ENCODE measurements around the gene LAMA3.

The LAMA3 gene

DNA sequence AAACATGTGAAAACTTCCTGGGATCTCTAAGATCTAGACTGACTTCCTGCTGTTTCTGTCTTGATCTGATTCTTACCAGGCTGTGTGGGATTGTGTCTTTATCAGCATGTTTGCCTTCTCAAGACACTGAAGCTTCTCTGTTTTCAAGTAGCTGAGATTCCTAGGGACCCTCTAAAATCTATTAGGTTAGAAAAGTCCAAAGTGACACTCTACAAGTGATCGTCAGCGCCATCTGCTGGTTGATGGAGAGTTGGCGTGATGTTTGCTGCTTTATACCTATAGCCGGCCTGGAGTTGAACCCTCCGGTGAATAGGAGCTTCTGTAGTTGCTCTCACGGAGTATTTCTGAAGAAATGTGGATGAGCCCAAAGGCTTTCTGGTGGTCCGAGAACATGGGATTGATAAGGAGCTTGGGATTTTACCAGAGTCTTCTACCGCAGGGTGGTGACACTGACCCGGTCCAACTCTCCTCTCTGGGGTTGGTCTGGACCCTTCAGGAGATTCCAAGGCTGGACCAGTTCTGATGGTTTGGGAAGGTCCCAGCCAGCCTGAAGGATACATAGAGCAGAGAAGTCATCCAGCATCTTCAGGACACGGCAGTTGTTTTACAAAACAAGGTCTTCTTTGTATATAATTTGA lies 229.3 kb downstream of the LAMA3 start:
- no peak overlapping the region for H3K4me3 ChIP-seq (ENCODE audit: low read length)
- peaks cover 2% of the 10 kb centered on the region; the same call in 1 of the 2 replicates for H3K4me1 ChIP-seq (ENCODE audit: insufficient read depth, low read length)
- no peaks in the 10 kb centered on the region for H3K9me3 ChIP-seq (ENCODE audit: insufficient read depth, low read depth, low read length)
- H3K27me3 ChIP-seq (ENCODE audit: insufficient read depth, low read length), result no peaks in the 10 kb centered on the region
- H3K9ac ChIP-seq (ENCODE audit: low read depth, low read length), result no peak overlapping the region
- H3K36me3 ChIP-seq (ENCODE audit: insufficient read depth, low read depth, low read length), result no peaks in the 10 kb centered on the region
- no peak overlapping the region for H3K27ac ChIP-seq (ENCODE audit: low read length)

DNA sequence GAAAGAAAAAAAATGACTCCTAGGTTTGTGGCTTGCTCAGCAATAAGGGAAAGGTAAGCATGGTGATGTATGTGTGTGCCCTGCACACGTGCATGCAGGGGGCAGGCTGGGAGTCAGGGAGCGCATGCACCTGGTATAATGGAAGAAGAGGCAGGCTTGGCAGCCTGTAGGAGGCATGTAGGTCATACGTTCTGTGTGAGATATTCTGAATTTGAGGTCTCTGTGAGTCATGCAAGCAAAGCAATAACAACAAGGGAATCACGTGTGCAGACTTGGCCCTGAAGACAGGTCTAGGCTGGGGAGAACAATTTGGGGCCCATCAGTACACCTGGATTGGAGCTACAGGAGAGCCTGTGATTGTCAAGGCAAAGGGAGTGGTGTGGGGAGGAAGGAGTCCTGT lies 230.8 kb downstream of the LAMA3 start:
- H3K4me1 ChIP-seq (ENCODE audit: insufficient read depth, low read length), result peaks cover 2% of the 10 kb centered on the region; the same call in 1 of the 2 replicates
- no peak overlapping the region for H3K9ac ChIP-seq (ENCODE audit: low read depth, low read length)
- H3K4me3 ChIP-seq (ENCODE audit: low read length), result no peak overlapping the region
- H3K27me3 ChIP-seq (ENCODE audit: insufficient read depth, low read length), result no peaks in the 10 kb centered on the region
- H3K27ac ChIP-seq (ENCODE audit: low read length), result no peak overlapping the region
- no peaks in the 10 kb centered on the region for H3K36me3 ChIP-seq (ENCODE audit: insufficient read depth, low read depth, low read length)
- H3K9me3 ChIP-seq (ENCODE audit: insufficient read depth, low read depth, low read length), result no peaks in the 10 kb centered on the region

DNA sequence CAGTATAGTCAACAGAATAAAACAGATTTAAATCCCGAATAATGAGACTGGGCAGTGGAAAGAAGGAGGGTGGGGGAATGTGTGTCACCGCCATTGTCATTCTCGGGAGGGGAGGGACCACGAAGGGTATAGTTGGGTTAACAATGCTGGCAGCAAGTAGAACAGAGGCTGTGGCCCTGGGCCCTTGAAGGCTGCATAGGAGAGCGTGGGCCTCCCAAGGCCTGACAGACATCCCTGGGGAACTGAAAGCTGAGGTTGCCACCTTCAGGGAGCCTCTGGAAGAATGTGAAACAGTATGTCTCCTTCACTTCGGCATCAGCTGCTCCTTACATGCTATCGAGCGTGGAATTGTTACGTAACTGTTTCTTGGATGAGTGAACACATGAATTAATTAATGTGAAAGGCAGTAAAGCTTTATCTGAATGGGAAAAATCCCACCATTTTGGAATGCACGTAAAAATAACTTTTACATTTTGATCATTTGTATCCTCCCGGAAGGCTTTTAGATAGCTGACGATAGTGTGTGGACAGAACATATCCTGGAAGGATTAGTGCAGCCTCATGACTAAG lies 232.5 kb downstream of the LAMA3 start:
- H3K27me3 ChIP-seq (ENCODE audit: insufficient read depth, low read length), result no peaks in the 10 kb centered on the region
- H3K4me3 ChIP-seq (ENCODE audit: low read length), result no peak overlapping the region
- no peaks in the 10 kb centered on the region for H3K36me3 ChIP-seq (ENCODE audit: insufficient read depth, low read depth, low read length)
- H3K9me3 ChIP-seq (ENCODE audit: insufficient read depth, low read depth, low read length), result no peaks in the 10 kb centered on the region
- H3K4me1 ChIP-seq (ENCODE audit: insufficient read depth, low read length), result peaks cover 2% of the 10 kb centered on the region; the same call in 1 of the 2 replicates
- H3K9ac ChIP-seq (ENCODE audit: low read depth, low read length), result no peak overlapping the region
- H3K27ac ChIP-seq (ENCODE audit: low read length), result no peak overlapping the region

DNA sequence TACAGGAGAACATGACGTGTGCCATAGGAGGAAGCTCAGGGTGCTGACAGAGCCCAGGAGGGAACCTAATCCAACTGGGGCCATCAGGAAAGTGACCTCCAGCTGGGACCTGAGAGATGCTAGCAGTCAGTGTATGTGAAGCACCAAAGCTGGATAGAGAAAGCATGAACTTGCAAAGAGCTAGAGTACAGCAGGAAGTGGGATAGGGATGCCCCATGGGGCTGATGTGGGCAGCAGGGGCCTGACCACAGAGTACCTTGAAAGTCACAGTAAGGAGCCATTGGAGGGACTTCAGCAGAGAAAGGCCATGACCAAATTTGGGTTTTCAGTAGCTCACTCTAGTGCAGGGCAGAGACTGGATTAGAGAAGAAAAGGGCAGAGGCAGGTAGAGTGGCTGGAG lies 233.7 kb downstream of the LAMA3 start:
- Histone ChIP-seq H3K36me3 (ENCODE audit: insufficient read depth, low read depth, low read length) (no peaks in the 10 kb centered on the region), H3K9me3 (ENCODE audit: insufficient read depth, low read depth, low read length) (no peaks in the 10 kb centered on the region), H3K27me3 (ENCODE audit: insufficient read depth, low read length) (no peaks in the 10 kb centered on the region), H3K4me3 (ENCODE audit: low read length) (no peak overlapping the region), H3K9ac (ENCODE audit: low read depth, low read length) (no peak overlapping the region), H3K27ac (ENCODE audit: low read length) (no peak overlapping the region), H3K4me1 (ENCODE audit: insufficient read depth, low read length) (peaks cover 2% of the 10 kb centered on the region; the same call in 1 of the 2 replicates)

DNA sequence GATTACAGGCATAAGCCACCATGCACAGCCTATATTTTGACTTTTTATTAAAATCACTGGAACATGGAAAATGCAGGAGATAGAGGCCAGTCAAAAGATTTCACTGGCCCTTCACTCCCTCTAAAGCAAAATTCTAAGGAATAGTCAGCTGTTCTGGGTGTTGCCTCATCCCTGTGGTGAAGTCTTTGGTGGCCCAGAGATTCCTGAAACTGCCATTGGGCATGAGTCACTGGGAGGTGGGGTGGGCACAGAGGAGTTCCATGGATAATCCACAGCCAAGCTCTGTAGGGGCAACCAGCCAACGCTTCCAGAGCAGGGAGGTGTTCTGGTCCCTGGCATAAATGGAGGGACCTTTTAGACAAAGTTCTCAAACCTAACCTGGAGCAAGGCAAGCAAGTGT lies 235.6 kb downstream of the LAMA3 start:
- H3K9ac ChIP-seq (ENCODE audit: low read depth, low read length), result no peak overlapping the region
- H3K9me3 ChIP-seq (ENCODE audit: insufficient read depth, low read depth, low read length), result no peaks in the 10 kb centered on the region
- no peaks in the 10 kb centered on the region for H3K4me1 ChIP-seq (ENCODE audit: insufficient read depth, low read length)
- no peak overlapping the region for H3K4me3 ChIP-seq (ENCODE audit: low read length)
- no peaks in the 10 kb centered on the region for H3K27me3 ChIP-seq (ENCODE audit: insufficient read depth, low read length)
- H3K36me3 ChIP-seq (ENCODE audit: insufficient read depth, low read depth, low read length), result no peaks in the 10 kb centered on the region
- H3K27ac ChIP-seq (ENCODE audit: low read length), result no peak overlapping the region

DNA sequence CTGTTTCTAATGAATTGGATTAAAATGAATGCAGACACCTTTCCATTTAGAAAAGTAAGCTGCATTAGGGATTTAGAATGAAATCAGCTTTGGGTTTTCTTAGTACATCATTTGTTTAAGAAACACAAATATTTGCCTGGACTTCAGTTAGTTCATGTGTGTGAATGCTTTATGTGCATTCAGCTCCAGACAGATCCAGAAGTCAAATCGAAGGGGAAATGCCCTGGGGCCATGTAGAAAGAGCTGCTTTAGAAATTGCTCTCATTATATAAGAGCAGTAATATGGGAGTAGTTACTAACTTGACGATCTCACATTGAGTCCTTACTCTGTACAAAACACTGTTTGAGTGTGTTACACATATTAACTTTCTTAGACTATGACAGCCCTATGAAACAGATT lies 237.3 kb downstream of the LAMA3 start:
- Histone ChIP-seq H3K4me1 (ENCODE audit: insufficient read depth, low read length) (no peaks in the 10 kb centered on the region), H3K9me3 (ENCODE audit: insufficient read depth, low read depth, low read length) (no peaks in the 10 kb centered on the region), H3K4me3 (ENCODE audit: low read length) (no peak overlapping the region), H3K36me3 (ENCODE audit: insufficient read depth, low read depth, low read length) (no peaks in the 10 kb centered on the region), H3K9ac (ENCODE audit: low read depth, low read length) (no peak overlapping the region), H3K27ac (ENCODE audit: low read length) (no peak overlapping the region), H3K27me3 (ENCODE audit: insufficient read depth, low read length) (no peaks in the 10 kb centered on the region)

DNA sequence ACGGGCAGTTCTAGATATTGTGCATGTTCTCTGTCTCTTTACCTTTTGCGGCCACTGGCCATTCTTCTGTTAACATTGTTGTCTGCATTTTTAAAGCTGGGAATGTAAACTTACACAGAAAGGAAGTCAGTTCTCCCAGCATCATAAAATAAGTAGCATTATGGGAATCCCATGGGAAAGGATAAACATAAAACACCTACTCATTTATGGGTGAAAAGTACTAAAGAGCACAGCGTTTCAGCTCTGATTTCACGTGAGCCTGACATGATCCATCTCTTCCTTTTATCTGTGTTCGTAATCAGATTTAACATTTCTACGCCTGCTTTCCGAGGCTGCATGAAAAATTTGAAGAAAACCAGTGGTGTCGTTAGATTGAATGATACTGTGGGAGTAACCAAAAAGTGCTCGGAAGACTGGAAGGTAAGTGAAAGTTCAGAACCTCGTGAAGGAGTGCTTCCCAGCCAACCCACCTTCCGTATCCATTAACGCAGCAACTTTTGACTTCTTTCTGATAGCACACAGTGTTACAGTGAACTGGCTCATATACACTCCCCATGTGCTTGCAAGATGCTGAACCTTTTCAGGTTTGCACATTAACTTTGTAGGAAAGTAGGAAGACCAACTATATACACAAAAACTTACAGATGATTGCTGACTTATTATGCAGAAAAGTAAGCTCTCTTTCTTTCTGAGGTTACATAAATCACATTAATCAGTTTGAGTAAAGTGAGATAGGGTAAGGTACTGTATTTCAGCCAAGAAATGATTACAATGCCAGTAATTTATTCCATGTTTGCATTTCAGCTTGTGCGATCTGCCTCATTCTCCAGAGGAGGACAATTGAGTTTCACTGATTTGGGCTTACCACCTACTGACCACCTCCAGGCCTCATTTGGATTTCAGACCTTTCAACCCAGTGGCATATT lies 238.8 kb downstream of the LAMA3 start:
- Histone ChIP-seq H3K27me3 (ENCODE audit: insufficient read depth, low read length) (no peaks in the 10 kb centered on the region), H3K9ac (ENCODE audit: low read depth, low read length) (no peak overlapping the region), H3K36me3 (ENCODE audit: insufficient read depth, low read depth, low read length) (no peaks in the 10 kb centered on the region), H3K4me3 (ENCODE audit: low read length) (no peak overlapping the region), H3K9me3 (ENCODE audit: insufficient read depth, low read depth, low read length) (no peaks in the 10 kb centered on the region), H3K4me1 (ENCODE audit: insufficient read depth, low read length) (no peaks in the 10 kb centered on the region), H3K27ac (ENCODE audit: low read length) (no peak overlapping the region)

DNA sequence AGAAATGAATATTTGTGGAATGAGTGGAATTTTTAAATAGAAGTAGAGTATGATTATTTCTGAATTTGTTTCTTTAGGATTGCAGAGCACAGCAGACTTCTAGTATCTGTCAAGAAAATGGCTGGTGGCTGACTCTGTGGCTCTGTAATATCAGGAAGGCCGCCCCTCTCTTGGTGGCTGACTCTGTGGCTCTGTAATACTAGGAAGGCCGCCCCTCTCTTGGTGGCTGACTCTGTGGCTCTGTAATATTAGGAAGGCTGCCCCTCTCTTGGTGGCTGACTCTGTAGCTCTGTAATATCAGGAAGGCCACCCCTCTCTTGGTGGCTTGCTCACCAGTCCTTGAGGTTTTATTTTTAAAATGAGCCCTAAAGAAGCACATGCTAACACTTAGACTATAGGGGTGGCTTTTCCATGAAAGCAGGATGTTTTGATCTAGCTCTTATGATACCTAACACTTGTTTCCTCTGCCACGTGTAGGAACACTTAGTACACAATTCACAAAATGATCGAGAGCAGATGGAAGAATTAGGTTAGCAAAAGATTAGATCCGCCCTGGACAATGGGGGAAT lies 240.2 kb downstream of the LAMA3 start:
- no peak overlapping the region for H3K9ac ChIP-seq (ENCODE audit: low read depth, low read length)
- no peak overlapping the region for H3K4me3 ChIP-seq (ENCODE audit: low read length)
- H3K27me3 ChIP-seq (ENCODE audit: insufficient read depth, low read length), result no peaks in the 10 kb centered on the region
- no peaks in the 10 kb centered on the region for H3K4me1 ChIP-seq (ENCODE audit: insufficient read depth, low read length)
- H3K27ac ChIP-seq (ENCODE audit: low read length), result no peak overlapping the region
- H3K9me3 ChIP-seq (ENCODE audit: insufficient read depth, low read depth, low read length), result no peaks in the 10 kb centered on the region
- H3K36me3 ChIP-seq (ENCODE audit: insufficient read depth, low read depth, low read length), result no peaks in the 10 kb centered on the region

DNA sequence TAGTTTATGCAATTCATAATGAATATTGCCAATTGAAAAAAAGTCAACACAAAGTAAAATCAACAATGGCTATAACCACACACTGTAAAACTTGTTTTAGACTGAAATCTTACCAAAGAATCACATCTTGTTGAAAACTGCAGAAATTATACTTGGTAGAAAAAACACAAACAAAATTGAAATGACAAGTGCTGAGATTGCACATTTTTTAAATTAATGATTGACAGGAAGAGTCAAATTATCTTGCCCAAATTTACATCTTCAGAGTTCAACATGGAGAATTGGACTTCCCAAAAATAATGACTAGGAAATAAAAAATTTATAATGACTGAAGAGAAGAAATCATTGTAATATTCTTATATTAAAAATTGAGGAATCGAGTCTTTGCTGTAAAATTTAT lies 240.7 kb downstream of the LAMA3 start:
- no peaks in the 10 kb centered on the region for H3K36me3 ChIP-seq (ENCODE audit: insufficient read depth, low read depth, low read length)
- H3K9me3 ChIP-seq (ENCODE audit: insufficient read depth, low read depth, low read length), result no peaks in the 10 kb centered on the region
- H3K4me3 ChIP-seq (ENCODE audit: low read length), result no peak overlapping the region
- H3K27ac ChIP-seq (ENCODE audit: low read length), result no peak overlapping the region
- no peak overlapping the region for H3K9ac ChIP-seq (ENCODE audit: low read depth, low read length)
- no peaks in the 10 kb centered on the region for H3K27me3 ChIP-seq (ENCODE audit: insufficient read depth, low read length)
- H3K4me1 ChIP-seq (ENCODE audit: insufficient read depth, low read length), result no peaks in the 10 kb centered on the region

DNA sequence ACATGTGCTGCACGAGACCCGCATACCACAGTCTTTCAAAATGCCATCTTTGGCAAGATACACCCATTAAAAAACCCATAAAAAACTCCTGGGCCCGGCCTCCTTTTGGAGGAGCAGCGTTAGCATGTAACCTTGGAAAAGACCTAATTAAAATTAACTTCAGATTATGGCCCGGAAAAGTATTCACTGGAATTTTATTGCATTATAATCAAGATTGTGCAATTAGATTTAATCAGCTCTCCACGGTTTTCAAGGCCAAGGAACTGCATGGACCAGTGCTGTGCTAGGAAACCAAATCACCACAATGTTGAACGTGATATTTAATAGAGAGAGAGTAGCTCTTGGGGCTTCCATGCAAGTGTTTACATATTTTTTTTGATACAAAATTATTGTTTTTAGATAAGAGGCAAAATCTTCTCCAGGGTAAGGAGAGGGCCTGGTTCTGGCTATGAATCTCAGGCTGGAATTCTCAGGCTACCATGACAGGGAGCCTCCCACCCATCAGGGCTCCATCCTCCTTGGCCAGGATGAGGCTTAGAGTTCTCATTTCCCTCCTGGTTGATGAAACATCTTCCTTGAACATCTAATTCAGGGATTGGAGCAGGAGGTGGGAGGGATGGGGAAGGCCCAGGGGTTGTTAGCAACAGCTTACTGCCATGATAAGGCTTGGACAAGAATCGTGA lies 243.3 kb downstream of the LAMA3 start:
- Histone ChIP-seq H3K4me3 (ENCODE audit: low read length) (no peak overlapping the region), H3K36me3 (ENCODE audit: insufficient read depth, low read depth, low read length) (no peaks in the 10 kb centered on the region), H3K27me3 (ENCODE audit: insufficient read depth, low read length) (no peaks in the 10 kb centered on the region), H3K9ac (ENCODE audit: low read depth, low read length) (no peak overlapping the region), H3K9me3 (ENCODE audit: insufficient read depth, low read depth, low read length) (no peaks in the 10 kb centered on the region), H3K27ac (ENCODE audit: low read length) (no peak overlapping the region), H3K4me1 (ENCODE audit: insufficient read depth, low read length) (no peaks in the 10 kb centered on the region)

DNA sequence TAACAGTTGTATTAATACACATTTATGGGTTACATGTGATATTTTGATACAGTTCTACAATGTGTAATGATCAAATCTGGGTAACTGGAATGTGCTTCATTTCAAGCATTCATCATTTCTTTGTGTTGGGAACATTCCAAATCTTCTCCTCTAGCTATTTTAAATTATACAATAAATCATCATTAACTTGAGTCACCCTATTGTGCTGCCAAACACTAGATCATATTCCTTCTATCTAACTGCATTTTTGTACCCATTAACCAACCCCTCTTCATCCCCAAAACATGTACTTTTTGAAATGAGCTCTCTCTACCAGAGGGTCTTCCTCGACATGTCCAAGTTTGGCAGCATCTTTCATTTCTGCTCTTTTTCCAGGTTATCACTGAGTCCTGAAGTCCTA lies 244.2 kb downstream of the LAMA3 start:
- Histone ChIP-seq H3K27ac (ENCODE audit: low read length) (no peak overlapping the region), H3K9me3 (ENCODE audit: insufficient read depth, low read depth, low read length) (no peaks in the 10 kb centered on the region), H3K36me3 (ENCODE audit: insufficient read depth, low read depth, low read length) (no peaks in the 10 kb centered on the region), H3K4me1 (ENCODE audit: insufficient read depth, low read length) (no peaks in the 10 kb centered on the region), H3K9ac (ENCODE audit: low read depth, low read length) (no peak overlapping the region), H3K4me3 (ENCODE audit: low read length) (no peak overlapping the region), H3K27me3 (ENCODE audit: insufficient read depth, low read length) (no peaks in the 10 kb centered on the region)

Data from iPS-20b (cell line).